HG03442 (cell line): ENCODE measurements around the gene PWWP2B.

ENCODE experiments used
- ATAC-seq: cut with Tn5 transposase; IDR thresholded peaks from one replicate; pipeline ENCODE4 v1.9.1; 2021; ENCODE audit warnings: mild to moderate bottlenecking, moderate library complexity; ENCODE audit not compliant: unreplicated experiment

The PWWP2B gene

GRCh38 chr10:132404911-132405462, 8.0 kb downstream of the PWWP2B start:
- ATAC-seq = no peak

- no peak for ATAC-seq
Observed at GRCh38 chr10:132405463-132405991, 8.5 kb downstream of the PWWP2B start.

- ATAC-seq = no peak
Observed at GRCh38 chr10:132406181-132406580, 9.2 kb downstream of the PWWP2B start.

- ATAC-seq = no peak
Observed at GRCh38 chr10:132406750-132407149, 9.8 kb downstream of the PWWP2B start.

- ATAC-seq = no peak
Observed at GRCh38 chr10:132407243-132407746, 10.3 kb downstream of the PWWP2B start.

- ATAC-seq = no peak
Observed at GRCh38 chr10:132407846-132408278, 10.9 kb downstream of the PWWP2B start.

- ATAC-seq = no peak
Observed at GRCh38 chr10:132408367-132408781, 11.4 kb downstream of the PWWP2B start.

GRCh38 chr10:132408823-132409666, 12.0 kb downstream of the PWWP2B start:
- ATAC-seq = no peak

GRCh38 chr10:132409667-132410028, 12.6 kb downstream of the PWWP2B start:
- no peak for ATAC-seq

GRCh38 chr10:132410056-132410778, 13.2 kb downstream of the PWWP2B start:
- no peak for ATAC-seq

GRCh38 chr10:132410779-132411532, 14.0 kb downstream of the PWWP2B start:
- ATAC-seq = no peak

- ATAC-seq = no peak
Observed at GRCh38 chr10:132411561-132412253, 14.7 kb downstream of the PWWP2B start.

GRCh38 chr10:132412316-132413192, 15.6 kb downstream of the PWWP2B start:
- no peak for ATAC-seq

- no peak for ATAC-seq
Observed at GRCh38 chr10:132413226-132414205, 16.5 kb downstream of the PWWP2B start.

- no peak for ATAC-seq
Observed at GRCh38 chr10:132414402-132415016, 17.5 kb downstream of the PWWP2B start.

- ATAC-seq = no peak
Observed at GRCh38 chr10:132415255-132415654, 18.3 kb downstream of the PWWP2B start.

GRCh38 chr10:132415956-132416355, 19.0 kb downstream of the PWWP2B start:
- ATAC-seq = no peak
